Cortex of kidney (tissue), 1 donor: ENCODE results near the gene CUL1.

Experiments used
- DNase-seq: peaks from one replicate; lab custom pipeline; 2025; lab: John Stamatoyannopoulos, UW

CUL1 gene

DNA sequence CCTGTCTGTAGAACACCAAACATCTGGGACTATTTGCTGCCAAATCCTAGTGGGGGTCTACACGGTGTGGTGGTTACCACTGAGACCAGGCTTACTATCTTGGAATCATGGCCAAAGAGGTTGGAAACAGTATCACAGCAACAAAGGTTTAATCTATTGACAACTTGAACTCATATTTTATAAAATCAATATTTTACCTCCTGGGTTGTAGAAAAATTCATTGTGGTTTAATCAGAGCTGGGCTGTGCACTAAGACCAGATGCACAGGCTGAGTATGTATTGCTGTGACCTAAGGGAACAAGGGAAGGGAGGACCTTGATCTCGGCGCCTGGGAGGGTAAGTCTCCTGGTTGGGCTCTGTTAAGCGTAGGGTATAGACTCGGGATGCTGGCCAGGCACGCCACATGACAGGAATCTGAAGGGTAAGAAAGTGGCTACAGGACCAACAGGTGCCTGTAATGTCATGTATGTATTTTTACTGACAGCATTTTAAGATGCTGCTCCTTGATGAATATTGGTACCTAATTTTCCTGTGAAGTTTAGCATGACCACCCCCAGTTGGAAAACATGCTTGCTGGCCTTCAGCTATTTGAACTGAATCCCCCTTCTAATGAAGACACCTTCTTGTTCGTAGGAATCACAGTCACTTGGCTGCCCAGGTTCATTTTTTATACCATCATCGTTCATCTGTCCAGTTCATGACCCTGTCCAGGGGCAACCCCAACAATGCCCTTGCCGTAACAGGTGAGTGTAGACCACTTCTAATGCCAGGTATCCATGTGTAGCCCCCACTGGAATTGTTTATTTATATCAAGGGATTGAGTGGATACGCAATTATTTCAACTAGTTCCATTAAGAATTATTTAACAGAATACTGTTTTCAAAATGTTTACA is 105.9 kb downstream of the CUL1 start:
- DNase-seq: no peak

DNA sequence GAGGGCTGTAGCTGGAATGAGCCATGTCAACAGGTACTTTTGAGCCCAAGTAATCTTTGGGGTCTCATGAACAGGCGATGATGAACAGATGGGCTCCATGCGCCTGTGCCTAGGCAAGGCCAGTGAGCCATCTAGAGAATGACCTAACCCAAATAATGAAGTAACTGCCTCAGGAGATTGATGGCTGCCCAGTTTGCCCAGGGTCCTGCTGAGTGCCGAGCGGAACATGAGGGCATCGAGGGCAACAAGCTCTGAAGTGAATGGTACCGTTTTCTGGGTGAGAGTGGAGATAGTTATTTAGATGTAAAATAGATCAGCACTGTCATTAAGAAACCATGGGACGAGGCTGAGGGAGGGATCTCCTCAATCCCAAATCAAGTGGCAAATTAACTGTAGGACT is 107.5 kb downstream of the CUL1 start:
- DNase-seq: no peak

DNA sequence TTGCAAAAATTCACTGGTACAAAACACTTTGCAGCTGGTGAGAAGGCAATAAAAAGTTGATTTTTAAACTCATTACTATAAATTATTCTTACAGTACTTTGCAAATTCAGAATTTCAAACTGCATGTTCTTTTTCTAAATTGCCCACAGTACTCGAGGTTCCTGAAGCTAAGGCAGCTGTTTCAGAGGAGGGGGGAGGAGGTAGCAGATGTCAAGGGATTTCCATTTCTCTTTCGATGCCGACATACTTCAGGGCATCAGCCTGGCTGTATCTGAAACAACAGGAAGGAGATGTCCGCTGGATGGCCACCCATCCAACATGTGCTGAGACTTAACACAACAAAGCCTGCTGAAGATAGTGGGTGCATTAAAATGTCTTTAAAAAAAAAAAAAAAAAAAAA is 108.7 kb downstream of the CUL1 start:
- DNase-seq: no peak

DNA sequence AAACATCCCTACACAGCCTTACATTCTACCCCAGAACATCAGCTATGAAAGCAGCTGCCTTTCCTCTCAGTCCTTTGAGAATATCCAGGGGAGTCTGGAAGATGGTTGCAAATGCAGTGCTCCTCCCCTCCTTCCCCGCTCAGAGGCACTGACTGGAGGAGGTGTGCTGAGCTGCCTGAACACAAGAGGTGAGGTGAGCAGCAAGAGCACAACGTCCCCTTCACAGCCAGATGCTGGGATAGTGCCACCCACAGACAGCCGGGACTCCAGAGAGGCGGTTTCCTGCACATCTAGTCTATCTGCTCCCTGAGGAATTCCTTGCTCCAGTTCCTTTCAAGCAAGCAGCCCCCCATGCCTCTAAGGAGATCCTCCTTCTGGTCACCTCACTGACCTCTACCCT is 111.2 kb downstream of the CUL1 start:
- DNase-seq: no peak

DNA sequence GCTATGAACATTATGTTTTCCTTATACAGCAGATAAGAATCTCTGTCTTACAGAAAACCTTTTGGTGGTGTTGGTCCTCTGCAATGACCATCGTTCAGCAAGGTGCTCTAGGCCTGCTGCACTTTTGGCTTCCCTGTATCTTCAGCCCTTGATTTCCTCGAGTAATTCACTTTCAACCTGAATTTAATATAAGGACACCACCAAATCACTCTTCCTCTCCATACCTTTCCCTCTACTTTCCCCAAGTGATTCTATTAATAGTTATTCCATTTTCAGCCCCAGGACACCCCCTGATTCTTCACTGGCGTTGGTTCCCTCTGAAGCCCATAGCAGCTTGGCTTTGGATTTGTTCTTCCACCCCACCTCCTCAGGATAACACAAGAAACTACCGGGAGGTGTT is 113.2 kb downstream of the CUL1 start:
- DNase-seq: no peak

DNA sequence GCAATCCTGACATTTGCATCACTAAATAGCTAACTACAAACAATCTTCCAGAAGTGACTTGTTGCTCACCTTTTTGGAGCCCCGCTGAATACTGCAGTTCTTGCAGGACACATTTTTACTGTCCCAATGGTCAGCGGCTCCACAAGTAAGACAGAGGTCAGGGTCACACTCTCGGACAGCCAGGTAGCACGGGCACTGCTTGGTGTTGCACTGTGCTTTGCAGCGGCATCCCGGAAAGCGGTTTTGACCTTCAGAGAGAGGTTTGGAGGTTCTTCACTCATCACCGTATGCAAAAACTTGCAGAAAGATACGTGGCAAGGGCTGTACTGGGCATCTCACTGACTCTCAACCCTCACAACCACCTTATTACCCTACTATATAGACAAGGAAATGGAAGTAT is 115.2 kb downstream of the CUL1 start:
- no peak for DNase-seq

DNA sequence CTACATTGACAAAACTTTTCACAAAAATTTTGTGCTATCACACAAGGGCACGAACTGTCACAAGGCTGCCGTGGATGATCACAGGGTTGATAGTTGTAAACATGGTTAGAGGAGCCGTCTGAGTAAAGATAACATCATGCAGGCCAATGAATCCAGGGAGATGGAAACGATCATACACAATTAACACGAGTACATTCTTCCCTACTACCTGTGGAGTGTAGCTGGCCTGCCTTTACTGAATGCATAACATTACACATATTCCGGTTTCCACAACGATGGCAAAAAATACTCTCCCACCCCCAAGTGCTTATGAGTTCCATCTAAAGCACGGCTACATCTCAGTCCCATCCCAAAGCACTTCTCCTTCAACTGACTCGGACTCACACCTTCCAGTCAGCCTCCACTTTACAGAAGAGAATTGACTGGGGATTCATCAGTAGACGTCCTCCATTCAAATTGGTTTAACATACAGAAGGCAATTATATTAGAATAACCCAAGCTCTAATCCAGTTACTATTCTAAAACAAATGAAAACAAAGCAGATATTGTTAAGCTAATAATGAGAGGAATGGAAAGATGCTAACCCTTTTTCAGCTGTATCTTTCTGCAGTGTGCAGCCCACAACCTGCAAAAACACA is 116.3 kb downstream of the CUL1 start:
- DNase-seq: no peak

DNA sequence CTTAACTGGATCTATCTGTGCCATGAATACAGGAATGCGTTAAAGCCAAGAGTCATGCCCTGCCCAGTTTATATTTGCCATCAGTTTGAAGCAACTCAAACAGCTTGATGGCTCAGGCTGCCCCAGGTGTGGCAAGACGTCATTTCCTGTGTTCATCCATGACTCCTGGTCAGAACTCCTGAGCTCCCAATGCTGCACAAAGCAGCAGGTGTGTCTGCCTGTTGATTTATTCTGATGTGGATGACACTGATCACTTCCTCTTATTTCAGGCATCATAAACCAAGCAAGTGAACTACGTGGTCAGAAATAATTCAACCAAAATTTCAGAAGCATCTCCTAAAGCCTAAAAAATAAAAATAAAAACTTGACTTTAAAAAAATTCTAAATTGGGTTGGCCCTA is 116.9 kb downstream of the CUL1 start:
- no peak for DNase-seq

DNA sequence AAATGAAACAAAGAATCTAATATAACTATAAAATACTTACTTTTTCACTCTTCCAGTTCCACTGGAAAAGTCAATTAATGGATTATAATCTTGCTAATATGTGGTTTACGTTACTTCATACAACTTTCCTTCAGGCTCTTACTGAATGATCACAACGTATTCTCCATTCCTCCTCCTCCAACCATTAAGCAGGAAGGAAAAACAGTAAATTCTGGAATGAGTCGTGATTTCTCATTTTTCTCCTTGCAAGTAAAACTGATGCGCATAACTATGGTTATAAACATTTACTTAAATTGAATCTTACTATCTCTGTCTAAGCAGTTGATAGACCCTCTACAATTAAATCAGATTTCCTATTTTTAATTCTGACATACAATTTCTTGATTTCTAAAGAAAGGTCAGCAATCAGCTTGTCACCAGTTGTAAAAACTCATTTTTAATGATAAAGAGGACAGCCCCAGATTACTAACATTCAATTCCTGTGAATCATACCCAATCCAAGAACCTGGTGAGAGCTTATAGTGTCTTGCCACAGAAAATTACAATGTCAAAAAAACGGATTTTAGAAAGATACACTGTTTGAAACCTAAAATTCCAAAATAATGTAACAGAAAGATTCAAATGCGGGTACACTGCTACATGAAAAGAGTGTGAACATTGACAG is 121.1 kb downstream of the CUL1 start:
- DNase-seq: no peak

DNA sequence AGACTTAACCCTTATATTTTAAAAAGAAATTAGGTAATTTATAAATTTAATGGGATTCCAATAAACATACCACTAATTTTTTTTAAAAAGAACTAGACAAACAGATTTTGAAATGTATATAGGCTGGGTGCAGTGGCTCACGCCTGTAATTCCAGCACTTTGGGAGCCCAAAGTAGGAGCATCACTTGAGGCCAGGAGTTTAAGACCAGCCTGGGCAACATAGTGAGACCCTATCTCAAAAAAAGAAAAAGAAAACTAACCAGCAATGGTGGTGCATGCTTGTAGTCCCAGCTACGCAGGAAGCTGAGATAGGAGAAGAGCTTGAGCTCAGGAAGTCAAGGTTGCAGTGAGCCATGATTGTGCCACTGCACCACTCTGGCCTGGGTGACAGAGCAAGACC is 122.7 kb downstream of the CUL1 start:
- no peak for DNase-seq

DNA sequence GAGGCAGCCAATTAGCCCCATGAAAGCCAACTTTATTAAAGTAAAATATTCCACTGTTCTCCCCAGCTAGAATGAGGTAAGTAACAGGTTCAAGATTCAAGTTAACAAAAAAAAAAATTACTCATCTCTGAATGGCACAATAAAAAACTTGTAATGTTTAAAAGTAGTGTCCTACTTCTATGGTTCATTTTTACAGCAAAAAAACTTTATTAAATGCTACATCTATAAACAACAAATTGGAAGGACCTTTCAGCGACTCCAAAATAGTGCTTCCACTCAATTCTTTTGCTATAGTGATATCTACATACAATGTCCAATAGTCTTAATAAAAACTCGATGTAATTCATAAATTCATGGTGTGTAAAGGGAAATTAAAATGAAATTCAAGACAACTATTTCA is 126.2 kb downstream of the CUL1 start:
- DNase-seq: no peak

DNA sequence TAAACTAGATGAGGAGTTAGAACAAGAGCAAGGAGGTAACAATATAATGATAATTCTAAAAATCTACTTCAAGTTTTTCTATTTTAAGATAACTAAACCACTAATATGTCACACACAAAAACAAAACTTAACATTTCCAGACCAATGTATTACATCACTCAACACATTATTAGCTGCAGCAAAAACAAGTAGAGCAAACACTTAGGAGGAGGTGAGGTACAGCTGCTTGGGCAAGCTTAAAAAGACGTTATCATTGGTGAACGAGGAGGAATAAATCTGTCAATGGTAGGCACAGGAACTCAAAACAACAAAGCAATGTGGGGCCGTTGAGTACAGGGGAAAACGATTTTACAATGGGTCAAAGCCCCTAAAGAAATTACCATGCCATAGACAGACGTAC is 126.6 kb downstream of the CUL1 start:
- no peak for DNase-seq

DNA sequence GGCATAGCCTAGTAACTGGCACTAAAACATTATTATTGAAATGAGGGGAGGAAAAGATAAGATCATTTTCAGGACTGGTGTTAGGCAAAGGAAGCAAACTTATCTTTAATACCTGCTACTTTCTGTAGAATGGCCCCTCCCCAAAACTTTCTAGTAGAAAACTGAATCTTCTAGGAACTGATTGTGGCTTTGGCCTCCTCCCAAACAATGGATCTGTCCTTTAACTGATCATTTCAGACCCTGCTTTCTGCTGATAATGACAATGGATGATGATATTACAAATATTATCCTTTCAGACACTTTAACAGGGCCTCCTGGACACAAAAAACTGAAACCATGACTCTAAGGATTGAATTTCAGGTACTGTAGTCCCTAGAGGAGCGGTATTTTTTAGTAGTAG is 130.3 kb downstream of the CUL1 start:
- no peak for DNase-seq

DNA sequence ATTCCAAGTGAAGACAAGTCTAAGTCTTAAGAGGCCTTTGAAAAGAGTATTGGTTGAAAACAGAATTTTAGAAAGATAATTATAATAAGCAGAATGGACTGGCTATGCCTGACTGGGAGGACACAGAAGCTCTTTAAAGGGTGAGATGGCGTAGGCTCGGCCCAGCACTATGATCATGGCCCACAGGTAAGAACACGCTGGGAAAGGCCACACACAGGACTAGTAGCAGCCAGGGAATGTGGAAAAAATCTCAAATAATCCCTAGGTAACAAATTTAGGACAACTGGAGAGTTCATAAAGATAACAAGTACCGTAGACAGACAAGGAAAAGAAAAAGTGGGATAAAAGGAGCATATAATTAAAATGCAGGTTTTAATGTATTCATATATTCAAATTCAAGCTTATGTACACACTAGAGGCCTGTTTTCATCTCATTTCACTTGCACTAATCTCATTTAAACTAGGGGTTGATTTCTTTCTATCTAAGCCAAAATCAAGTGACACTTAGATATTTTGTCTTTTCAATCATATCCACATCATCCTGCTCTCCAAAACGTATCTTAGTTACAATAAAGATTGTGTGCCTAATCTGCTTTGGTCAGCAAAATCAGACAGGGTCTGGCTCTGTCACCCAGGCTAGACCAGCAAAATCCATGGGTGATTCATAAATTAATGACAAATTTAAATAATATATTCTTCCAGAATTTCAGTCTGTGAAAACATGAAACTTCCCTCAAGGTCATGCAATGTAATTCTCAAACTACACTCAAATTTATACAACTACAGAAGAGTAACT is 132.4 kb downstream of the CUL1 start:
- DNase-seq: no peak

DNA sequence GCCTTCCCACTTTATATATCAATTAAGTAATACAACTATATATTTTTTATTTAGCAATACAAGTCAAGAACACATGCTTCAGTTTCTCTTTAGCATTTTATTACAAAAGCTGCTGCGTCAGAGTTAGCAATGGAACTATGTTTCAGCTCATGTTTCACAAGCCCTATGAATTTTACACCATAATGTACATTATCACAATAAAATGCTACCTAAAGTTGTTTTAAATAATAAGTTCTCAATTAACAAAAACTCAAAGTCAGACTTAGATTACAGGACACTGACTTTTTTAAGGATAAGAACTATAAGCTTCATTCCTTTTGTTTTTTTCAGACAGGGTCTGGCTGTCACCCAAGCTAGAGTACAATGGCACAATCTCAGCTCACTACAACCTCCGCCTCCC is 133.1 kb downstream of the CUL1 start:
- DNase-seq: no peak

DNA sequence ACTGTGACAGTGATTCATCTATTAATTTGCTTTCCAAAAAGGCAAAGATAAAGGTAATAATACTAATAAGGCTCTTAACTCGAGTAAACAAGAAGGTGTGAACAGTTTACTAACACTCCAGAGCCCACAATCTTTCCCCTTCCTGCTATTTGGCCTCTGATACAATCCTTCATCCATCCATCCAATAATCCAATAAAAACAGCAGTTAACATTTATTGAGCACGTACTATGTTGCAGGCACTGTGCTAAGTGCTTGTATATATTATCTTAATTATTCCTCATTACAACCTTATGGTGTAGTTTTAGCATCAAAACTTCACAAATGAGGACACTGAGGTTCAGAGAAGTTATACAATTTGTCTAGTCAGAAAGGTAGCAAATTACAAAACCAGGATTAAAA is 135.9 kb downstream of the CUL1 start:
- no peak for DNase-seq

DNA sequence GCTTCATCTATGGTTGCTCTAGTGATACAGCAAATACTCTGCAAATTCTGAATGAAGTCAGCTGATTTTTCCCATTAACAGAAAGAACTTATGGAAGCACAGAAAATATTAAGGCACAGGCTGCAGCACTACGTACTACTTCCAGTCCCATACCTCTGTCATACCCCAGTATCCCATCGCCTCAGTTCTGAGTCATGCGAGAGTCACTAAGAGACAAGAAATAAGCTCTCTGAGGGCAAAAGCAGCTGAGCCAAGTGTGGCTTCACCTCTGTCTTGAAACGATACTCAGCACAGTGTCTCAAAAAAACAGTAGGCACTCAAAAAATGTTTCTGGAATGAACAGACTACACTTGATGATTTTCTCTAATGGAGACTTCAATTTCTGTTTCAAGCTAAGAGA is 137.2 kb downstream of the CUL1 start:
- DNase-seq: no peak

DNA sequence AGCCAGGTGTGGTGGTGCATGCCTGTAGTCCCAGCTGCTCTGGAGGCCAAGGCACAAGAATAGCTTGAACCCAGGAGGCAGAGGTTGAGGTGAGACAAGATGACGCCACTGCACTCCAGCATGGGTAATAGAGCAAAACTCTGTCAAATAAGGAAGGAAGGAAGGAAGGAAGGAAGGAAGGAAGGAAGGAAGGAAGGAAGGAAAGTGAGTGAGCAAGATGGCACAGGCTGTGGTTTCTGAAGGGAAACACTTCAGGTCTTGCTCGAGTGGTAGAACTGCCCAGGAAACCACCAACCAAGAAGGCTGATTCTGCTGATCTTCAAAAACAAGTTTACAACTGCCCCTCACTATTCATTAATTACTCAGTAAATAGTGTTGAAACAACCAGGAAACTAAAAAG is 140.2 kb downstream of the CUL1 start:
- no peak for DNase-seq

DNA sequence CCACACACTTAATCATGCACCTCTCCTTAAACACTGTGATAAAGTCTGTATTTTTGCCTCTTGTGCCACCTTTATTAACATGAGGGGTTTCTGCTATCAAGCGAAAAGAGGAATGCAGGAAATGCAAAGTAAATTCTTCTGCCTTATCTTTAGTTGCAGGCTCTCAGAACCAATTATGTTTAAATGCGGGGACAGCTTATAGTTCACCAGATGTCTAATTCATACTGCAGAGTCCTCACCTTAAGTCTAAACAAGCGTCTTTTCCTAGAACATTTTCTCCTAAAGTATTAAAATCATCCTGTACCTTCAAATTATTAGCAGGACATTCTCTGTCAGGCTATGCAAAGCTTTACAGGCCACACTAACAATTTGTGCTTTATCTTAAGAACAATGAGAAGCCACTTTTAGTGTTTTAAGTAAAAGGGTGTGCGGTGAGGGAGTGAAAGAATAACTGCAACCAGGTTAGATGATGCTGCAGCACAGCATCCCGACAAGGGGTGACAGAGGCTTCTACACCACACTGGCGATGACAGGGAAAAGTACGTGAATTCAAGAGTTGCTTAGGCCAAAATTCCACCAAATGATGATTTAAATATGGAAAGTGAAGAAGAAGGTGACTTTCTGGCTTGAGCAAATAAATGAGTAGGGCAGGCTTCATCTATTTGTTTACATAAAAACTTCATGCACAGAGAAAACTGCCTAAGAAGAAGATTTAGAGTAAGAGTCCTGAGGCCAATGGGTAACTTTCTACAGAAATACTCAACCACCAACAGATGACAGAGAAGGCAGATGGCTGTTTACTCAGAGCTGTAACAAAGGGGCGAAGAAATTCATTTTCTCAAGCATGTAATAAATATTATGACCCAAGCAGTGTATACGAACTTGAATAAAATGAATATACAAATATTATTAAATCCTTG is 149.4 kb downstream of the CUL1 start:
- DNase-seq: no peak

DNA sequence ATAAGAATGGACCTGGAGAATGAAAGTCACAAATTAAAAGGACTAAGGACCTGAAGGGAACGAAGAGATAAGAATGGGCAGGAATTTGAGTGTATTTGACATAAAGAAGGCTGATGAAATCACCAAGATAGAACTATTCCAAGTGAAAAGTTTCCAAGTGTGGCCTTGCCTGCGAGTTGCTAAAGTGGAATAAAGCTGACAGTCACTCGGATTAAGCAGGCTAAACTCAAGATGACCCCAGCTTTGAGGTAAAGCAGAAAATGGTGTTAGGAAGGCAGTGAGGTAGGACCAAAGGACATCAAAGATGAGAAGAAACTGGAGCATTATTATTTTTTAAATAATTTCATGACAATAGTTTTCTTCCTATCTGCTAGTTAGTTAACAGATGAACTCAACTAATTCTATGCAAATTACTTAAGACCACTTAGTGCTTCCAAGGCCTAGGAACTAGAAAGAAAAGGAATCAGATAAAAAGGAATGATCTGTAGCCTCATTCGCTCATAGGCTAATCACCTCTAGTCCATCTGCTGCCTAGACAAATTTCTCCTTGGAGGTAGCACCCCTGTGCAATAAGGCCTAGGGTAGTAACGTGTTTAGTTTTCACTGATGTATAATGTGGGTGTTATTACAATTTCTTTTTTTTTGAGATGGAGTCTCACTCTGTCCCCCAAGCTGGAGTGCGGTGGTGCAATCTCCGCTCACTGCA is 150.8 kb downstream of the CUL1 start:
- no peak for DNase-seq

DNA sequence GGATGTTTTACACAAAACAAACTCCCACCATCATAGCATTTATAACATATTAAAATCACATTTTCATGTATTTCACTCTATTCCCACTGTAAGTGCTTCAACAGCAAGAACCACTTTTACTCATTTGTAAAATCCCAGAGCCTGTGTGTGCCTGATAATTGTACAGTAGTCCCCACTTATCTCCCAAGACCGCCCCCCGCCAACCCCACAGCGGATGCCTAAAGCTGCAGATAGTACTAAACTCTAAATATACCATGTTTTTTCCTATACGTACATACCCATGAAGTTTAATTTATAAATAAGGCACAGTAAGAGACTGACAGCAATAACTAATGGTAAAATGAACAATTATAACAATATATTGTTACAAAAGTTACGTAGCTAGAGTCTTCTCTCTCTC is 151.9 kb downstream of the CUL1 start:
- no peak for DNase-seq
